HG02588 (cell line): ENCODE measurements around the gene KCNH6.

ENCODE experiments used
- ATAC-seq: cut with Tn5 transposase; IDR thresholded peaks from one replicate; pipeline ENCODE4 v1.9.1; 2021; ENCODE audit warnings: mild to moderate bottlenecking, moderate library complexity; ENCODE audit not compliant: unreplicated experiment

KCNH6 gene

GRCh38 chr17:63487014-63487339 is 36.2 kb upstream of the KCNH6 start:
- no peak for ATAC-seq

DNA sequence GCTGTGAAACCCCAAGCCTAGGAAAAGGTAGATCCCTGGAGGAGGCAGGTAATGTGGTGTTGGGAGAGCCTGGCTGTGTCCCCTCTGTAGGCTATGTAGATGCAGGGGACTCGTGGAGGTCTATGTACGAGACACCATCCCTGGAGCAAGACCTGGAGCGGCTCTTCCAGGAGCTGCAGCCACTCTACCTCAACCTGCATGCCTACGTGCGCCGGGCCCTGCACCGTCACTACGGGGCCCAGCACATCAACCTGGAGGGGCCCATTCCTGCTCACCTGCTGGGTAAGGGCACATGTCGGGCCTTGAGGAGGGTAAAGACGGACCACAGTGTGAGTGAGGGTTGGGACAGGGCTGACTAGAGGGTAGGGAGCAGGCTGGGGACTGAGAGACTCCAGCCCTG is 34.3 kb upstream of the KCNH6 start:
- ATAC-seq = no peak

GRCh38 chr17:63489291-63489690 is 33.9 kb upstream of the KCNH6 start:
- ATAC-seq = no peak

DNA sequence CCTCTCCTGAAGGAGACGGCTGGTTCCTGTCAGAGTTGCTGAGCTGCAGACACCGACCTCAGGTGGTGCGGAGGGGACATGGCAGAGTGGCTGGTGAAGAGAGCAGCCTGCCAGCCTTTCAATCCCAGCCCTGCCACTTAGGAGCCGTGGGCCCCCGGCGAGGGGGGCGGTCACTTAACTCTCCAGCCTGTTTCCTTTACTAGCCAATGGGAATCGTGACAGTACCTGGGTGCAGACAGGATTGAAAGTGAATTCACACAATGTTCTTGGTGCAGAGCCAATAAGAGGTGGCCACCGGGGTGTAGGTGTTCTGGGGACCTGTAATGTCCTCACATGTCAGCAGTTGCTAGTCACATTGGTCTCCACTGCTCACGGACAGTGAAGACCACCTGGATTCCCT is 32.8 kb upstream of the KCNH6 start:
- ATAC-seq = no peak

GRCh38 chr17:63490858-63491400 is 32.2 kb upstream of the KCNH6 start:
- ATAC-seq = no peak

GRCh38 chr17:63491413-63491812 is 31.7 kb upstream of the KCNH6 start:
- ATAC-seq = no peak

GRCh38 chr17:63491977-63492618 is 31.1 kb upstream of the KCNH6 start:
- no peak for ATAC-seq

- ATAC-seq = no peak
Observed at GRCh38 chr17:63492940-63493339, 30.2 kb upstream of the KCNH6 start.

DNA sequence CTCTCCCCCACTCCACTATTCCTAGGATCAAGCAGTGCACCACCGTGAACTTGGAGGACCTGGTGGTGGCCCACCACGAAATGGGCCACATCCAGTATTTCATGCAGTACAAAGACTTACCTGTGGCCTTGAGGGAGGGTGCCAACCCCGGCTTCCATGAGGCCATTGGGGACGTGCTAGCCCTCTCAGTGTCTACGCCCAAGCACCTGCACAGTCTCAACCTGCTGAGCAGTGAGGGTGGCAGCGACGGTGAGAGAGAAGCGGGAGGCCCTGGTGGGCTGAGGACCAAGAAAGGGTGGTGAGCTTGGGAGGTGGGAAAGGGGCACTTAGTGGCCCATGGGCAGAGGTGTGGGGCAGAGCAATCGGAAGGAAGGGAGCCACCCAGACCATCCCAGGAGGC is 29.7 kb upstream of the KCNH6 start:
- ATAC-seq = no peak

GRCh38 chr17:63494300-63494928 is 28.7 kb upstream of the KCNH6 start:
- ATAC-seq = no peak

DNA sequence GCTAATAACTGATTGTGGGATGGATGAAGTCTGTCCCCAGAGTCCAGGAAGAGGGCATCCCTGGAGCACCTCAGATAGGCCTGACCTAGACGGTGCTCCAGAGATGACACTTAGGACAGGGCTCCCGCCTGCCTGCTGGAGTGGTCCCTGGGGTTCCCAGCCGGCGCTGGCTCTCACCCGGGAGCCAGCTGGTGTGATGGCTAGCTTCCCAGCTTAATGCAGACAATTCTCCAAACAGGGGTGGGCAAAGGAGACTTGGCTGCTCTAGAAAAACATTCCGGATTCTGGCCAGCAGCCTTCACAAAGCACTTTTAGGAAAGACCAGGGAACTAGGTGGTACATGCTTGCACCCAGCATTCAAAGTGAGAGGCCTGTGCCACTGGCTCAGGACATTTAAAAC is 27.7 kb upstream of the KCNH6 start:
- no peak for ATAC-seq

DNA sequence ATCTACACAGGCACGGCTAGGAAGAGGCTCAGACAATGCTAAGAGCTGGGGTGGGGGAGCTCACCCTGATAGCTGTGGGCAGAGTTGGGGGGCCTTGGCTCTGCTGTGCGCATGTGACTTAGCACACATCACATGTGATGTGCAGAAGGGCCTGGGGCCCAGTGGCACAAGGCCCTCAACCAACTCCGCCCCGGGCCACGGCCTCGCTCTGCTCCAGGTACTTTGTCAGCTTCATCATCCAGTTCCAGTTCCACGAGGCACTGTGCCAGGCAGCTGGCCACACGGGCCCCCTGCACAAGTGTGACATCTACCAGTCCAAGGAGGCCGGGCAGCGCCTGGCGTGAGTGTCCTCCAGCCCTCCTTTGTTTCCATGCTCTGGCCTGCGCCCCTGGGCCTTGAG is 27.0 kb upstream of the KCNH6 start:
- no peak for ATAC-seq

DNA sequence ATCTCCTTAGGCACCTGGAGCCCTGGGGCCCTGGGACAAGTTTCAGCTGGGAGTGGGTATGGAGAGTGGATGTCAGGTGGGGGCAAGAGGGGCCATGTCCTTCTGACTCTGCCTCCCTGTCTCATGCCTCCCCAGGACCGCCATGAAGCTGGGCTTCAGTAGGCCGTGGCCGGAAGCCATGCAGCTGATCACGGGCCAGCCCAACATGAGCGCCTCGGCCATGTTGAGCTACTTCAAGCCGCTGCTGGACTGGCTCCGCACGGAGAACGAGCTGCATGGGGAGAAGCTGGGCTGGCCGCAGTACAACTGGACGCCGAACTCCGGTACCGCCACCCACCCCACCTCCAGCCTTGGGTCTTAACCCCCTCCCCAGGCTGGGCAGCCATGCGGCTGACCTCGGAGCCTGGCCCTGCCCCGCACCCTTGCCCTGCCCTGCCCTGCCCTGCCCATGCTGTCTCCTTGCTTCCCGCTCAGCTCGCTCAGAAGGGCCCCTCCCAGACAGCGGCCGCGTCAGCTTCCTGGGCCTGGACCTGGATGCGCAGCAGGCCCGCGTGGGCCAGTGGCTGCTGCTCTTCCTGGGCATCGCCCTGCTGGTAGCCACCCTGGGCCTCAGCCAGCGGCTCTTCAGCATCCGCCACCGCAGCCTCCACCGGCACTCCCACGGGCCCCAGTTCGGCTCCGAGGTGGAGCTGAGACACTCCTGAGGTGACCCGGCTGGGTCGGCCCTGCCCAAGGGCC is 26.3 kb upstream of the KCNH6 start:
- no peak for ATAC-seq

- ATAC-seq = no peak
Observed at GRCh38 chr17:63497708-63498483, 25.3 kb upstream of the KCNH6 start.

- ATAC-seq = no peak
Observed at GRCh38 chr17:63498626-63499195, 24.4 kb upstream of the KCNH6 start.

- ATAC-seq = no peak
Observed at GRCh38 chr17:63500543-63501390, 22.4 kb upstream of the KCNH6 start.

GRCh38 chr17:63503341-63503705 is 19.8 kb upstream of the KCNH6 start:
- no peak for ATAC-seq

DNA sequence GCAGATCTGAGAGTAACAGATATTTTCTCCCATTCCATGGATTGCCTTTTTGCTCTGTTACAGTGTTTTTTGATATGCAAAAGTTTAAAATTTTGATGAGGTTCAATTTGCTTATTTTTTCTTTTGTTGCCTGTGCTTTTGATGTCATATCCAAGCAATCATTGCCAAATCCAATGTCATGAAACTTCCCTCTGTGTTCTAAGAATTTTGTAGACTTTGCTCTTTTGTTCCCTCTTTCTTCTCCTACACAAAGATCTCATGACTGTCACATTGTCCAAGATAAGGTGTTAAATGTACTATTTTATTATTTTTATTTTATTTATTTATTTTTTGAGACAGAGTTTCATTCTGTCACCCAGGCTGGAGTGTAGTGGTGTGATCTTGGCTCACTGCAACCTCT is 18.9 kb upstream of the KCNH6 start:
- ATAC-seq = no peak

- ATAC-seq = no peak
Observed at GRCh38 chr17:63505341-63505740, 17.8 kb upstream of the KCNH6 start.

DNA sequence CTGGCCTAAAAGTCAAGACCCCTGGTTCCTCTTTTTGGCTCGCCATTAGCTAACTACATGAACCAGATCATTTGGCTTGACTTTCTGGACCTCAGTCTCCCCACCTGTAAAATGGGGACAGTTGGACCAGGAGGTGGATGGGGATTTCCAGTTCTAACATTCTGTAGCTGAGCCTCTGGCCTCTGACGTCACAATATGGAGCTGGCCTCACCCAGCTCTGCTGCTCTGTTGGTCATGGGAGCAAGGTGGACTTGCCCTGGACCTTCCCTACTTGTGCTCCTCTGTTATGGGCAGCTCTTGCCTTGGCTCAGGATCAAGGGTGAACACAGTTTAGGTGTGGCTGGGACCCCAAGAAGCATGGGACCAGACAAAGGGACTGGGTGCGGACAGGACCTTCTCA is 16.5 kb upstream of the KCNH6 start:
- ATAC-seq = no peak
